Endothelial cell of umbilical vein (primary cell): ENCODE results near the gene MSANTD2. TPM values are rescaled to one million over a fixed set of nuclear protein-coding genes. Genes with fewer than 3 reads are reported as not detected.
A peak's percentile ranks its signal among the peaks of the same experiment; 100 is the strongest.

Experiments used
- BruUV-seq: library from RNA; stranded (reverse); fragments of 400-500 nt; replicated peaks from 2 replicates; lab custom pipeline; 2021; lab: Mats Ljungman, UMichigan
- CTCF ChIA-PET: fragments of 300-600, 350-600 bp; sonication (Branson Sonifier 250); formaldehyde crosslinking; loops from one replicate; lab custom pipeline; 2021; ENCODE audit warnings: antibody characterized with exemption, inconsistent platforms; lab: Charles Lee
- POLR2A ChIA-PET: fragments of 300-600, 350-600 bp; sonication (Branson Sonifier 250); formaldehyde crosslinking; loops from one replicate; lab custom pipeline; 2021; ENCODE audit warnings: antibody characterized with exemption, inconsistent platforms; lab: Charles Lee
- DNase-seq: peaks from one replicate; pipeline ENCODE4 v3.0.0-alpha.2; 2011; ENCODE audit warnings: low read depth, low spot score
- FAIRE-seq: peaks from 2 replicates; lab custom pipeline; 2011; peaks lifted over from hg19 to GRCh38; lab: Jason Lieb, UNC
- H2AFZ ChIP-seq: 2 replicates; pipeline ENCODE4 v1.6.0; 2012; ENCODE audit warnings: low read depth, low read length, control low read depth, inconsistent platforms
- H3K27ac ChIP-seq: 2 replicates; pipeline ENCODE4 v1.5.1; 2011; ENCODE audit warnings: low read depth, mild to moderate bottlenecking, control low read depth, low read length, moderate library complexity; ENCODE audit not compliant: insufficient read depth
- H3K27me3 ChIP-seq, 2 experiments: 2 replicates each; pipeline versions ENCODE4 v1.6.0 to v1.6.1; 2011; ENCODE audit warnings: low read length in 2 of 2, mixed read lengths in 1 of 2; ENCODE audit not compliant: control insufficient read depth in 2 of 2, insufficient read depth in 2 of 2
- H3K36me3 ChIP-seq, 2 experiments: 2 replicates in 1 of 2; 3 replicates in 1 of 2; pipeline ENCODE4 v1.5.1; 2011; ENCODE audit warnings: low read length in 2 of 2, mild to moderate bottlenecking in 1 of 2, moderate library complexity in 1 of 2; ENCODE audit not compliant: control insufficient read depth in 2 of 2, insufficient read depth in 2 of 2; ENCODE audit errors: extremely low read depth in 1 of 2
- H3K4me1 ChIP-seq: 3 replicates; pipeline ENCODE4 v1.5.1; 2011; ENCODE audit warnings: mild to moderate bottlenecking, low read length; ENCODE audit not compliant: control insufficient read depth, insufficient read depth; ENCODE audit errors: extremely low read depth
- H3K4me2 ChIP-seq: 2 replicates; pipeline ENCODE4 v1.6.1; 2011; ENCODE audit warnings: low read length, control low read depth, mixed read lengths; ENCODE audit not compliant: insufficient read depth
- H3K4me3 ChIP-seq, 3 experiments: fragments of 200-600 bp in 1 of 3; sonication (generic), shearing (Covaris generic) in 1 of 3; replicated peaks in 1 of 3; 2 replicates each; pipeline ENCODE4 v1.5.1; 2011 to 2016; ENCODE audit warnings: control low read depth in 3 of 3, low read length in 3 of 3, mild to moderate bottlenecking in 2 of 3, inconsistent platforms in 1 of 3, low read depth in 1 of 3, moderate library complexity in 1 of 3; ENCODE audit not compliant: insufficient read depth in 1 of 3
- H3K79me2 ChIP-seq: 2 replicates; pipeline ENCODE4 v1.6.0; 2012; ENCODE audit warnings: low read length, inconsistent platforms; ENCODE audit not compliant: control insufficient read depth, insufficient read depth
- H3K9ac ChIP-seq: replicated peaks from 2 replicates; pipeline ENCODE3; 2011; ENCODE audit warnings: low read length, control low read depth; ENCODE audit not compliant: insufficient read depth; ENCODE audit errors: extremely low read depth
- H3K9me1 ChIP-seq: replicated peaks from 3 replicates; pipeline ENCODE4 v1.6.0; 2011; ENCODE audit warnings: mild to moderate bottlenecking, low read length; ENCODE audit not compliant: control insufficient read depth, insufficient read depth; ENCODE audit errors: extremely low read depth
- H3K9me3 ChIP-seq: replicated peaks from 2 replicates; pipeline ENCODE4 v1.5.1; 2012; ENCODE audit warnings: low read length, inconsistent platforms; ENCODE audit not compliant: control insufficient read depth, insufficient read depth
- H4K20me1 ChIP-seq: replicated peaks from 2 replicates; pipeline ENCODE3; 2011; ENCODE audit warnings: mild to moderate bottlenecking, low read length; ENCODE audit not compliant: control insufficient read depth, insufficient read depth; ENCODE audit errors: extremely low read depth
- GATA2 ChIP-seq: IDR thresholded peaks from 2 replicates; pipeline ENCODE4 v1.7.0; 2011; ENCODE audit warnings: low read depth, mild to moderate bottlenecking, moderate library complexity, mixed read lengths, low read length; ENCODE audit not compliant: insufficient read length, insufficient read depth
- JUN ChIP-seq: IDR thresholded peaks from 2 replicates; pipeline ENCODE4 v1.6.1; 2011; ENCODE audit warnings: borderline replicate concordance, low read depth; ENCODE audit not compliant: insufficient read length, insufficient read depth
- POLR2A ChIP-seq: IDR thresholded peaks from 2 replicates; pipeline ENCODE4 v1.6.1; 2012; ENCODE audit warnings: low read depth, mild to moderate bottlenecking, control low read depth, low read length
- POLR2AphosphoS5 ChIP-seq: IDR thresholded peaks from 2 replicates; pipeline ENCODE4 v1.6.1; 2012; ENCODE audit warnings: low read depth, mild to moderate bottlenecking, control low read depth, low read length, moderate library complexity; ENCODE audit not compliant: insufficient read depth
- dilution Hi-C: fragments of 300-500 bp; cut with MboI; formaldehyde crosslinking; loops from one replicate; pipeline ENCODE4 v1.15.0; 2019; ENCODE audit warnings: low sequenced_read_pairs; ENCODE audit not compliant: extremely low pct_ligation_motif_present
- intact Hi-C: fragments of 100-400 bp; cut with micrococcal nuclease; formaldehyde crosslinking; loops from one replicate; pipeline ENCODE4 v1.10.0; 2022
- polyA plus RNA-seq, 4 experiments: library from polyadenylated mRNA; depleted of rRNA in 3 of 4; stranded (reverse) in 3 of 4; unstranded in 1 of 4; fragments of >200 nt; gene quantifications; 2 replicates each; pipeline versions ENCODE4 v1.2.1 to v1.2.3, GENCODE V29; 2011 to 2012; ENCODE audit warnings: missing spikeins in 1 of 4
- total RNA-seq: library from RNA; stranded (reverse); gene quantifications from 2 replicates; pipeline ENCODE4 v1.2.3, GENCODE V29; 2021
- TF ChIP-seq, protein P1 (sequence below), 2 donors: IDR thresholded peaks; 1 replicate in 1 of 2; 2 replicates in 1 of 2; pipeline ENCODE4 v1.5.1; 2011; ENCODE audit warnings: low read length in 2 of 2, mild to moderate bottlenecking in 2 of 2, moderate library complexity in 2 of 2, control low read depth in 1 of 2, inconsistent platforms in 1 of 2, low read depth in 1 of 2; ENCODE audit not compliant: insufficient read depth in 1 of 2; ENCODE audit errors: extremely low read depth in 1 of 2

The MSANTD2 gene
- total and polyA plus RNA-seq, 2 donors (not counting 3 experiments of a cell fraction or from before 2014, with no cell fraction given), result 5.5 to 23.2 TPM

DNA sequence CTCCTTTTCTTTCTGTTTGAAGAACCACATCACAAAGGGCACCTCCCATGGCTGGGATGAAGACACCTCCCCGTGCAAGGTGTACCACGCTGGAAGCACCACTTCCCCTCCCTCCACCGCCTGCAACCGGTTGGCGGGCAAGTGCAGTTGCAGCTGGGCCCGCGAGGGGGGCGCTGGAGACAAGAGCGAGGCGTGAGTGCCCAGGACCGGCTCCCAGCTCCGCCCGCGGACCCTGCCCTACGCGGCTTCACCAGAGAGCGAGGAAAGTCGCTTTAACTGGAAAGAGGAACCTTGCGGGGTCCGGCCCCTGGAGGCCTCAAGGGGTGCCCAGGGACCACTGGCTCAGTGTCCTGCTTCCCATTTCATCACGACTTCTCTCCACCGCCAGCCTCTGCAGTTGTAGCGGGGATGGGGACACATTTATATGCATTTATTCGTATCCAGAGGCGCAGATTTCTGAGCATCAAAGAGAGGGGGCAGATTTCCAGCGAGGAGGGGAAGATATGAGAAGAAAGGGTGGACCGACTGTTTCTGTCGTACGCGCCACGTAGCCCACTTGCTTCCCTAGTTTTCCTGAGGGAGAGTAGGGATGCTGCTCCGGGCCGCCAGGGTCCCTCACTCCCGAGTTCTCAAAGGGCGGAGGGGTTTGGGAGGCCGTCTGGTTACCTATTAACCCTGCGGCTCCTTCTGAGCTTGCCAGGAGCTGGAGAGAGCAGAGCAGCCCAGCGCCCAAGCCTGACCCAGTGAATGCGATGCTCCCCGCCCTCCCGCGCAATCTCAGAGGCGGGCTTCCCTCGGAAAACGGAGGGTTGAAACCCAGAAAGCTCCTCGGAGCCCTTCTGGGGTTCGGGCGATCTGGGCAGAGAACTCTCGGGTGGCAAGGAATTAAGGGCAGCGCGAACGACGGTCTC lies 41.6 kb downstream of the MSANTD2 start:
- Histone ChIP-seq H3K9me1 (no peaks in the 10 kb centered on the region), H3K79me2 (peaks cover 68% of the 10 kb centered on the region), H3K27me3 (no peaks in the 10 kb centered on the region), H2AFZ (no peak overlapping the region), H3K9ac (peak overlapping the region; percentile 93), H3K36me3 (peaks cover 16 to 27% of the 10 kb centered on the region in 2 experiments), H3K27ac (peak overlapping the region; percentile 97), H3K4me3 (peak overlapping the region; percentile 23 to 65 (median 36)), H4K20me1 (no peaks in the 10 kb centered on the region), H3K9me3 (no peaks in the 10 kb centered on the region), H3K4me2 (peak overlapping the region; percentile 79), H3K4me1 (peaks cover 65% of the 10 kb centered on the region)
- dilution Hi-C loops, result no loop called here
- DNase-seq, result peak; percentile 81
- CTCF ChIA-PET, result interaction anchor here (0.8 to 13.1 kb wide), 20 partner anchors 11 to 118 kb away, joined by 3 to 301 read pairs (median 8); partner anchors contain the start of genes NRGN, SIAE, SPA17 and VSIG2
- BruUV-seq, result no TSS peak
- intact Hi-C loops, result loop anchor here (1.0 kb wide), 9 partner anchors 10 to 140 kb away; partner anchors contain the start of genes SIAE and SPA17
- POLR2A ChIA-PET, result interaction anchor here (1.3 to 5.9 kb wide), 2 partner anchors 11 to 86 kb away, joined by 3 to 67 read pairs; no protein-coding TSS in a partner anchor
- TF ChIP-seq, protein P1, sequence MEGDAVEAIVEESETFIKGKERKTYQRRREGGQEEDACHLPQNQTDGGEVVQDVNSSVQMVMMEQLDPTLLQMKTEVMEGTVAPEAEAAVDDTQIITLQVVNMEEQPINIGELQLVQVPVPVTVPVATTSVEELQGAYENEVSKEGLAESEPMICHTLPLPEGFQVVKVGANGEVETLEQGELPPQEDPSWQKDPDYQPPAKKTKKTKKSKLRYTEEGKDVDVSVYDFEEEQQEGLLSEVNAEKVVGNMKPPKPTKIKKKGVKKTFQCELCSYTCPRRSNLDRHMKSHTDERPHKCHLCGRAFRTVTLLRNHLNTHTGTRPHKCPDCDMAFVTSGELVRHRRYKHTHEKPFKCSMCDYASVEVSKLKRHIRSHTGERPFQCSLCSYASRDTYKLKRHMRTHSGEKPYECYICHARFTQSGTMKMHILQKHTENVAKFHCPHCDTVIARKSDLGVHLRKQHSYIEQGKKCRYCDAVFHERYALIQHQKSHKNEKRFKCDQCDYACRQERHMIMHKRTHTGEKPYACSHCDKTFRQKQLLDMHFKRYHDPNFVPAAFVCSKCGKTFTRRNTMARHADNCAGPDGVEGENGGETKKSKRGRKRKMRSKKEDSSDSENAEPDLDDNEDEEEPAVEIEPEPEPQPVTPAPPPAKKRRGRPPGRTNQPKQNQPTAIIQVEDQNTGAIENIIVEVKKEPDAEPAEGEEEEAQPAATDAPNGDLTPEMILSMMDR (IDR thresholded peaks at IDR 0.05; ENCODE audit: extremely low read depth in 1 of 2, insufficient read depth in 1 of 2, low read depth in 1 of 2, low read length in 2 of 2), result peak; percentile 73 to 91
- TF ChIP-seq JUN (no peak), POLR2A (peak; percentile 42), POLR2AphosphoS5 (no peak), GATA2 (no peak)
- peak; percentile 89 for FAIRE-seq
